ENCODE data around the gene TBX4.

- TF ChIP-seq POLR2A (IDR thresholded peaks at IDR 0.05) (no peak), CTCF (IDR thresholded peaks at IDR 0.05) (no peak)
These were observed 5.8 kb downstream of the TBX4 start for GRCh38 chr17:61458000-61458399.

All from transverse colon (tissue), 3 donors.